IPS-20b (cell line): ENCODE data around the gene DGAT2L6.

Experiments
- H3K27ac ChIP-seq: one replicate; pipeline ENCODE4 v1.5.1; 2013; ENCODE audit warnings: low read length
- H3K27me3 ChIP-seq: 2 replicates; pipeline ENCODE4 v1.6.1; 2013; ENCODE audit warnings: mild to moderate bottlenecking, low read length, inconsistent platforms; ENCODE audit not compliant: insufficient read depth
- H3K36me3 ChIP-seq: 2 replicates; pipeline ENCODE4 v1.6.1; 2013; ENCODE audit warnings: low read depth, mild to moderate bottlenecking, inconsistent platforms, low read length, moderate library complexity; ENCODE audit not compliant: insufficient read depth
- H3K4me1 ChIP-seq: 2 replicates; pipeline ENCODE4 v1.6.1; 2013; ENCODE audit warnings: mild to moderate bottlenecking, control low read depth, inconsistent platforms, low read length, moderate library complexity; ENCODE audit not compliant: insufficient read depth
- H3K4me3 ChIP-seq: 2 replicates; pipeline ENCODE4 v1.5.1; 2013; ENCODE audit warnings: mild to moderate bottlenecking, low read length, inconsistent platforms
- H3K9ac ChIP-seq: 2 replicates; pipeline ENCODE4 v1.6.1; 2013; ENCODE audit warnings: low read depth, mild to moderate bottlenecking, inconsistent platforms, low read length, moderate library complexity
- H3K9me3 ChIP-seq: 2 replicates; pipeline ENCODE4 v1.6.1; 2013; ENCODE audit warnings: mild to moderate bottlenecking, low read depth, low read length, inconsistent platforms; ENCODE audit not compliant: insufficient read depth

The DGAT2L6 gene

GRCh38 chrX:70166601-70167590, 10.4 kb upstream of the DGAT2L6 start:
- Histone ChIP-seq H3K27me3 (no peaks in the 10 kb centered on the region), H3K4me3 (no peak overlapping the region), H3K4me1 (peaks cover 29% of the 10 kb centered on the region), H3K9me3 (no peaks in the 10 kb centered on the region), H3K27ac (no peak overlapping the region), H3K36me3 (peaks cover 23% of the 10 kb centered on the region; the same call in 1 of the 2 replicates), H3K9ac (no peak overlapping the region)

GRCh38 chrX:70168238-70169188, 8.8 kb upstream of the DGAT2L6 start:
- no peaks in the 10 kb centered on the region for H3K27me3 ChIP-seq
- peaks cover 39% of the 10 kb centered on the region for H3K4me1 ChIP-seq
- peak overlapping the region; percentile 42; the same call in 1 of the 2 replicates for H3K4me3 ChIP-seq
- peaks cover 18% of the 10 kb centered on the region; the same call in 1 of the 2 replicates for H3K36me3 ChIP-seq
- peak overlapping the region; percentile 48 for H3K27ac ChIP-seq
- H3K9me3 ChIP-seq = no peaks in the 10 kb centered on the region
- H3K9ac ChIP-seq = peak overlapping the region; percentile 51; the same call in 1 of the 2 replicates

- Histone ChIP-seq H3K27ac (no peak overlapping the region), H3K36me3 (peaks cover 18% of the 10 kb centered on the region; the same call in 1 of the 2 replicates), H3K9me3 (no peaks in the 10 kb centered on the region), H3K9ac (peak overlapping the region; percentile 51; the same call in 1 of the 2 replicates), H3K27me3 (no peaks in the 10 kb centered on the region), H3K4me1 (peaks cover 39% of the 10 kb centered on the region), H3K4me3 (peak overlapping the region; percentile 39; the same call in 1 of the 2 replicates)
Observed at GRCh38 chrX:70169281-70169680, 8.0 kb upstream of the DGAT2L6 start.

- peak overlapping the region; percentile 13; the same call in 1 of the 2 replicates for H3K9ac ChIP-seq
- no peaks in the 10 kb centered on the region for H3K9me3 ChIP-seq
- peaks cover 39% of the 10 kb centered on the region for H3K4me1 ChIP-seq
- 0 out of 2 replicates have a peak, but pooled peaks cover 3% of the 10 kb centered on the region for H3K36me3 ChIP-seq
- H3K4me3 ChIP-seq = peak overlapping the region; percentile 28; the same call in 1 of the 2 replicates
- no peaks in the 10 kb centered on the region for H3K27me3 ChIP-seq
- H3K27ac ChIP-seq = peak overlapping the region; percentile 39
Observed at GRCh38 chrX:70171624-70172023, 5.7 kb upstream of the DGAT2L6 start.

- peaks cover 37% of the 10 kb centered on the region for H3K4me1 ChIP-seq
Observed at GRCh38 chrX:70172221-70172620, 5.1 kb upstream of the DGAT2L6 start.

GRCh38 chrX:70172964-70173363, 4.3 kb upstream of the DGAT2L6 start:
- no peaks in the 10 kb centered on the region for H3K36me3 ChIP-seq
- H3K27me3 ChIP-seq = no peaks in the 10 kb centered on the region
- peaks cover 31% of the 10 kb centered on the region for H3K4me1 ChIP-seq
- no peak overlapping the region for H3K9ac ChIP-seq
- no peak overlapping the region for H3K27ac ChIP-seq
- H3K9me3 ChIP-seq = no peaks in the 10 kb centered on the region
- no peak overlapping the region for H3K4me3 ChIP-seq

More at GRCh38 chrX:70172221-70172620, 5.1 kb upstream of the DGAT2L6 start:
- H3K9me3 ChIP-seq = no peaks in the 10 kb centered on the region
- H3K9ac ChIP-seq = no peak overlapping the region
- H3K36me3 ChIP-seq = no peaks in the 10 kb centered on the region
- 0 out of 2 replicates have a peak overlapping the region, but pooled peaks have one; percentile 28 for H3K4me3 ChIP-seq
- H3K27ac ChIP-seq = no peak overlapping the region
- no peaks in the 10 kb centered on the region for H3K27me3 ChIP-seq

- H3K4me1 ChIP-seq = peaks cover 18% of the 10 kb centered on the region
- H3K9me3 ChIP-seq = no peaks in the 10 kb centered on the region
- H3K36me3 ChIP-seq = no peaks in the 10 kb centered on the region
- H3K4me3 ChIP-seq = no peak overlapping the region
- H3K27me3 ChIP-seq = no peaks in the 10 kb centered on the region
- H3K9ac ChIP-seq = no peak overlapping the region
- H3K27ac ChIP-seq = no peak overlapping the region
Observed at GRCh38 chrX:70174754-70175153, 2.5 kb upstream of the DGAT2L6 start.

GRCh38 chrX:70175338-70175737, 1.9 kb upstream of the DGAT2L6 start:
- no peak overlapping the region for H3K4me3 ChIP-seq
- H3K9me3 ChIP-seq = no peaks in the 10 kb centered on the region
- H3K4me1 ChIP-seq = peaks cover 18% of the 10 kb centered on the region
- no peak overlapping the region for H3K9ac ChIP-seq
- no peaks in the 10 kb centered on the region for H3K27me3 ChIP-seq
- no peak overlapping the region for H3K27ac ChIP-seq
- H3K36me3 ChIP-seq = no peaks in the 10 kb centered on the region

GRCh38 chrX:70183091-70183490, 5.8 kb downstream of the DGAT2L6 start:
- H3K9ac ChIP-seq = no peak overlapping the region
- H3K27me3 ChIP-seq = no peaks in the 10 kb centered on the region
- H3K4me3 ChIP-seq = no peak overlapping the region
- no peaks in the 10 kb centered on the region for H3K9me3 ChIP-seq
- no peaks in the 10 kb centered on the region for H3K36me3 ChIP-seq
- H3K4me1 ChIP-seq = no peaks in the 10 kb centered on the region
- H3K27ac ChIP-seq = no peak overlapping the region

- H3K4me1 ChIP-seq = no peaks in the 10 kb centered on the region
Observed at GRCh38 chrX:70190225-70190624, 12.9 kb downstream of the DGAT2L6 start.

More at GRCh38 chrX:70190225-70190624, 12.9 kb downstream of the DGAT2L6 start:
- Histone ChIP-seq H3K36me3 (no peaks in the 10 kb centered on the region), H3K9ac (no peak overlapping the region), H3K4me3 (no peak overlapping the region), H3K27me3 (no peaks in the 10 kb centered on the region), H3K9me3 (no peaks in the 10 kb centered on the region), H3K27ac (no peak overlapping the region)
